ENCODE measurements around the gene ZNF697. TPM values are rescaled to one million over a fixed set of nuclear protein-coding genes. Genes with fewer than 3 reads are reported as not detected.
"Not testable (repeated sequence)": the region's sequence is repeated elsewhere in the genome, so short reads cannot be mapped to it uniquely, and the experiment has no call there.

The ZNF697 gene
- polyA plus RNA-seq, 1 donor (not counting 4 experiments of a cell fraction or from before 2014, with no cell fraction given), result 4.7 TPM

DNA sequence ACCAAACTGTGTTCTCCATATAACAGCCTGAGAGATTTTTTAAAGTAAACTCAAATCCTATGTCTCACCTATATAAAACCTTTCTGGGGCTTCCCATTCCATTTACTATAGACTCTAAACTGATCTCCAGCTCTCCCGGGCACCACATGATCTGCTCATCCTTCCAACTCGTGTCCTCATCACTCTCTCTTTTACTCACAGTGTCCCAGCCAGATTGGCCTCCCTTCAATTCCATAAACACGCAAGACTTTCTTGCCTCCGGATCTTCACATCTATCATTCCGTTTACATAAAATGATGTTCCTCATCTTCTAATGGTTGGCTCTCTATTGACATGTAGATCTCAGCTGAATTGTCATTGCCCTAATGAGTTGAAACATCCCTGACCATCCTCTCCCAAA, 59.4 kb downstream of the ZNF697 start:
- Histone ChIP-seq H4K20me1 (ENCODE audit: control insufficient read depth, extremely low read depth, insufficient read depth, low read length) (no peaks in the 10 kb centered on the region), H2AFZ (ENCODE audit: control insufficient read depth, low read length) (no peak overlapping the region), H3K79me2 (ENCODE audit: control insufficient read depth, insufficient read depth, low read length) (no peaks in the 10 kb centered on the region), H3K9me1 (ENCODE audit: control insufficient read depth, extremely low read depth, insufficient read depth, low read length) (no peaks in the 10 kb centered on the region), H3K27me3 (ENCODE audit: control insufficient read depth, extremely low read depth, insufficient read depth, low read length) (no peaks in the 10 kb centered on the region), H3K27ac (ENCODE audit: control insufficient read depth, insufficient read depth, low read length) (no peak overlapping the region), H3K9ac (ENCODE audit: control insufficient read depth, extremely low read depth, insufficient read depth, low read length) (no peak overlapping the region), H3K4me1 (ENCODE audit: control insufficient read depth, extremely low read depth, insufficient read depth, low read length) (no peaks in the 10 kb centered on the region), H3K36me3 (ENCODE audit: control insufficient read depth in 2 of 2, extremely low read depth in 1 of 2, insufficient read depth in 2 of 2, low read length in 2 of 2) (no peaks in the 10 kb centered on the region), H3K4me3 (ENCODE audit: control insufficient read depth in 2 of 3, extremely low read depth in 1 of 3, insufficient read depth in 2 of 3, low read depth in 1 of 3, low read length in 3 of 3) (no peak overlapping the region), H3K9me3 (ENCODE audit: control insufficient read depth, low read depth, low read length) (no peaks in the 10 kb centered on the region), H3K4me2 (ENCODE audit: control insufficient read depth, extremely low read depth, insufficient read depth, low read depth, low read length) (no peak overlapping the region)
- dilution Hi-C loops (cut with MboI; ENCODE audit: extremely low pct_ligation_motif_present, low sequenced_read_pairs), result no loop called here
- FAIRE-seq (no peak), DNase-seq (ENCODE audit: low read depth, low spot score) (no peak)
- TF ChIP-seq, protein P1, sequence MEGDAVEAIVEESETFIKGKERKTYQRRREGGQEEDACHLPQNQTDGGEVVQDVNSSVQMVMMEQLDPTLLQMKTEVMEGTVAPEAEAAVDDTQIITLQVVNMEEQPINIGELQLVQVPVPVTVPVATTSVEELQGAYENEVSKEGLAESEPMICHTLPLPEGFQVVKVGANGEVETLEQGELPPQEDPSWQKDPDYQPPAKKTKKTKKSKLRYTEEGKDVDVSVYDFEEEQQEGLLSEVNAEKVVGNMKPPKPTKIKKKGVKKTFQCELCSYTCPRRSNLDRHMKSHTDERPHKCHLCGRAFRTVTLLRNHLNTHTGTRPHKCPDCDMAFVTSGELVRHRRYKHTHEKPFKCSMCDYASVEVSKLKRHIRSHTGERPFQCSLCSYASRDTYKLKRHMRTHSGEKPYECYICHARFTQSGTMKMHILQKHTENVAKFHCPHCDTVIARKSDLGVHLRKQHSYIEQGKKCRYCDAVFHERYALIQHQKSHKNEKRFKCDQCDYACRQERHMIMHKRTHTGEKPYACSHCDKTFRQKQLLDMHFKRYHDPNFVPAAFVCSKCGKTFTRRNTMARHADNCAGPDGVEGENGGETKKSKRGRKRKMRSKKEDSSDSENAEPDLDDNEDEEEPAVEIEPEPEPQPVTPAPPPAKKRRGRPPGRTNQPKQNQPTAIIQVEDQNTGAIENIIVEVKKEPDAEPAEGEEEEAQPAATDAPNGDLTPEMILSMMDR (optimal IDR thresholded peaks at IDR 0.05 in 1 of 3, IDR thresholded peaks at IDR 0.05 in 1 of 3, conservative IDR thresholded peaks at IDR 0.05 in 1 of 3; ENCODE audit: extremely low read depth in 1 of 3, insufficient read depth in 2 of 3, low read length in 3 of 3), result no peak
- TF ChIP-seq EZH2 (IDR thresholded peaks at IDR 0.05; ENCODE audit: low read length), result no peak

DNA sequence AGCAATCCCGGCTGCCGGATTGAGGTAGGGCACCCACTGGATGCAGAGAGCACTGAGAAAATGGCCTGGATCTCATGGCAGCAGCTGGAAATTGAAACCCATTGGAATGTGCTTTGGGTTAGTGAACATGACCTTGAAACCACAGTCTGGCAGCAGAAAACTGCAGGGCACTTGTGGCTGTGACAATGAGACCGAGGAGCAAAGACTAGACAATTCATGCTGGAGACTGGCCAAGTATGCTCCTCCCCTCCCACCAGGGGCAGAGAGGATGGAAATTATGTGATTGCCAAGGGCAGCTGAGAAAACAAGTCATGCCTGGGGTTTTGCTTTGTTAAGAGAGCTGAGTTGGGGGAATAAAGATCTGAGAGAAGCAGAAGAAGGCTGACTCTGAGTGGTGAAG, 60.7 kb downstream of the ZNF697 start:
- no peak for DNase-seq (ENCODE audit: low read depth, low spot score)
- Histone ChIP-seq H3K9ac (ENCODE audit: control insufficient read depth, extremely low read depth, insufficient read depth, low read length) (no peak overlapping the region), H2AFZ (ENCODE audit: control insufficient read depth, low read length) (no peak overlapping the region), H4K20me1 (ENCODE audit: control insufficient read depth, extremely low read depth, insufficient read depth, low read length) (no peaks in the 10 kb centered on the region), H3K4me1 (ENCODE audit: control insufficient read depth, extremely low read depth, insufficient read depth, low read length) (no peaks in the 10 kb centered on the region), H3K9me3 (ENCODE audit: control insufficient read depth, low read depth, low read length) (no peaks in the 10 kb centered on the region), H3K27ac (ENCODE audit: control insufficient read depth, insufficient read depth, low read length) (no peak overlapping the region), H3K9me1 (ENCODE audit: control insufficient read depth, extremely low read depth, insufficient read depth, low read length) (no peaks in the 10 kb centered on the region), H3K27me3 (ENCODE audit: control insufficient read depth, extremely low read depth, insufficient read depth, low read length) (no peaks in the 10 kb centered on the region), H3K4me2 (ENCODE audit: control insufficient read depth, extremely low read depth, insufficient read depth, low read depth, low read length) (no peak overlapping the region), H3K4me3 (ENCODE audit: control insufficient read depth in 2 of 3, extremely low read depth in 1 of 3, insufficient read depth in 2 of 3, low read depth in 1 of 3, low read length in 3 of 3) (no peak overlapping the region), H3K36me3 (ENCODE audit: control insufficient read depth in 2 of 2, extremely low read depth in 1 of 2, insufficient read depth in 2 of 2, low read length in 2 of 2) (no peaks in the 10 kb centered on the region), H3K79me2 (ENCODE audit: control insufficient read depth, insufficient read depth, low read length) (no peaks in the 10 kb centered on the region)
- TF ChIP-seq, protein P1 (optimal IDR thresholded peaks at IDR 0.05 in 1 of 3, IDR thresholded peaks at IDR 0.05 in 1 of 3, conservative IDR thresholded peaks at IDR 0.05 in 1 of 3; ENCODE audit: extremely low read depth in 1 of 3, insufficient read depth in 2 of 3, low read length in 3 of 3), result no peak
- TF ChIP-seq EZH2 (IDR thresholded peaks at IDR 0.05; ENCODE audit: low read length), result no peak
- dilution Hi-C loops (cut with MboI; ENCODE audit: extremely low pct_ligation_motif_present, low sequenced_read_pairs), result no loop called here
- FAIRE-seq, result no peak

DNA sequence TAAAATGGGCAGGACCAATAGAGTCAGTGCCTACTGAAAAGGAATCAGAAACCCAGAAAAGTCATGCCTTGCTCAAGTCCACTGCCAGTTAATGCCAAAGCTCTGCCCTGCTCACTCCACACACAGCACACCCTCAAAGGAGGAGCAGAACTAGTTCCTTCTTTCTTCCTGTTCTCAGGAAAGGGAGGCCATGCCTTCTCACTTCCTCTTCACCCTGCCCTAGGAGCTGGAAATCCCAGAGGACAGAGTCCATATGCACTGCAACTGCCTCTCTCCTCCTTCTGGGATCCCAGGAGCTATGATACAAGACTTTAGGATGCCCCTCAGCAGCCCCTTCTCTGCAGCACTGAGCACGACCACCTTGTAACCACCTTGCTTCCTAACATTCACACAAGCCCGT, 62.3 kb downstream of the ZNF697 start:
- DNase-seq (ENCODE audit: low read depth, low spot score); dilution Hi-C loops (cut with MboI; ENCODE audit: extremely low pct_ligation_motif_present, low sequenced_read_pairs): not testable (repeated sequence)

More for the DNA sequence above, 62.3 kb downstream of the ZNF697 start:
- H3K27ac ChIP-seq (ENCODE audit: control insufficient read depth, insufficient read depth, low read length); H3K9me3 ChIP-seq (ENCODE audit: control insufficient read depth, low read depth, low read length); FAIRE-seq; H3K9me1 ChIP-seq (ENCODE audit: control insufficient read depth, extremely low read depth, insufficient read depth, low read length); H3K4me2 ChIP-seq (ENCODE audit: control insufficient read depth, extremely low read depth, insufficient read depth, low read depth, low read length); H3K9ac ChIP-seq (ENCODE audit: control insufficient read depth, extremely low read depth, insufficient read depth, low read length); H3K79me2 ChIP-seq (ENCODE audit: control insufficient read depth, insufficient read depth, low read length); H3K4me3 ChIP-seq (ENCODE audit: control insufficient read depth in 2 of 3, extremely low read depth in 1 of 3, insufficient read depth in 2 of 3, low read depth in 1 of 3, low read length in 3 of 3); H4K20me1 ChIP-seq (ENCODE audit: control insufficient read depth, extremely low read depth, insufficient read depth, low read length); H3K27me3 ChIP-seq (ENCODE audit: control insufficient read depth, extremely low read depth, insufficient read depth, low read length); H3K36me3 ChIP-seq (ENCODE audit: control insufficient read depth in 2 of 2, extremely low read depth in 1 of 2, insufficient read depth in 2 of 2, low read length in 2 of 2); H3K4me1 ChIP-seq (ENCODE audit: control insufficient read depth, extremely low read depth, insufficient read depth, low read length); H2AFZ ChIP-seq (ENCODE audit: control insufficient read depth, low read length): not testable (repeated sequence)

Data from keratinocyte (primary cell).